ENCODE results near the gene COX5B.
"Not testable (repeated sequence)": the region's sequence is repeated elsewhere in the genome, so short reads cannot be mapped to it uniquely, and the experiment has no call there.

Gene COX5B

DNA sequence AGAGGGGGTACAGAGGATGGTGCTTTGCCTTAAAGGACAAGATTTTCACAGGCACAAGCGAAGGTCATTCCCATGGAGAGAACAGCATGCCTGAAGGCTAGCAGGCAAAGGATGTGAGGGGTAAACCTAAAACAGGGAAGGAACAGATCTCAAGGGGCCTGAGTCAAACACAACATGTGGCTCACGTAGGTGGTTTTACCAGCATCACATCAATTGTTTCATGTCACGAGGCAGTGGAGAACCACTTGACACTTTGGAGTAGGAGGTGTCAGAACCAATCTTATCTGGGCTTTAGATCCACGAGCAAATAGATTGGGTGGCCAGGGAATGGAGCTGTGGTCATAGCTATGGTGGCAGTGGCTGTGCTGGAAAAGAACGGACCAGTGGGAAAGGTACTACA lies 8.4 kb downstream of the COX5B start:
- DNase-seq (ENCODE audit: low read depth, low spot score): no peak

DNA sequence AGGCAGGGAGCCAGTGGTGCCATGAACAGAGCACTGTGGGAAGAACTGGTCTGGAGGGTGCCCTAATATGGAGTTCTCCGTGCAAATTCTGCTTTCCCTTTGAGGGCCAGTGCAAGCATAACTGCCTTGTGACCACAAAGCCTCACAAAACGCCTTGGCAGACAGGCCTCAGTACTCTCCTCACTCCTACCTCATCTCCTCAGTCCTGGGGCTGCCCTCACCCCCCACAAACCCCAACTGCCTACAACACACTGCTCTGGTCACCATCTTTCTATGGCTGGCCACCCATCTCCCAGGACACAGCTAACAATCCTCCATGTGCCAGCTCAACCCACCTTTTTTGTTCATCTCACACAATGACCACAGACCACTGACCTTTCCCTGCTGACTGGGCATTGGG lies 8.9 kb downstream of the COX5B start:
- no peak for DNase-seq (ENCODE audit: low read depth, low spot score)

DNA sequence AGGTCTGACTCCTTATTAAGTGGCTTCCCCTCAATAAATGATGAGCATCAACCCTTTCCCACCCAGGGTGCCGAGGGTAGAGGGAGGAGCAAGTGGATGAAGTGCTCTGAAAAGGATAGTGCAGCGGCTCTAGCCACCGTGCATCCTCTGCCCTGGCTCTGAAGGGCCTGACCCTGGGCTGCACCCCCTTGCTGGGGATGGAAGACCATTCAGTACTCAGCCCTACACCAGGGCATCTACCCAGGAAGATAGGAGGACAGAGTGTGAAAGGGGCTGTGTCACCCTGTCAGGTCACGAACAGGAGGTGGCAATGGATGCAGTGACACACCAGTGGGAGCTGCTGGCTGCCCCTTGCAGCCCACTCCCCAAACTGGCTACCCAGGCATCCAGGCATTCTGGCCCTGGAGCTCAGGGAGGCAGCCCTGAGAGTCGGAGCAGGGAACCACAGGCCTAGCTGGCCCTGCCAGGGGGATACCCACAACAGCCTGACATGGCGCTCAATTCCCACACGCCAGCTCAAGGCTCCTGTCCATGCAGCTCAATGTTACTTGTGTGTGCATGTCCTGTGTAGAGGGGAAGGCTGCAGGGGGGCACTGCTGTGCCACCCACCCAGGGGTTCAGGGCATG lies 10.4 kb downstream of the COX5B start:
- no peak for DNase-seq (ENCODE audit: low read depth, low spot score)

DNA sequence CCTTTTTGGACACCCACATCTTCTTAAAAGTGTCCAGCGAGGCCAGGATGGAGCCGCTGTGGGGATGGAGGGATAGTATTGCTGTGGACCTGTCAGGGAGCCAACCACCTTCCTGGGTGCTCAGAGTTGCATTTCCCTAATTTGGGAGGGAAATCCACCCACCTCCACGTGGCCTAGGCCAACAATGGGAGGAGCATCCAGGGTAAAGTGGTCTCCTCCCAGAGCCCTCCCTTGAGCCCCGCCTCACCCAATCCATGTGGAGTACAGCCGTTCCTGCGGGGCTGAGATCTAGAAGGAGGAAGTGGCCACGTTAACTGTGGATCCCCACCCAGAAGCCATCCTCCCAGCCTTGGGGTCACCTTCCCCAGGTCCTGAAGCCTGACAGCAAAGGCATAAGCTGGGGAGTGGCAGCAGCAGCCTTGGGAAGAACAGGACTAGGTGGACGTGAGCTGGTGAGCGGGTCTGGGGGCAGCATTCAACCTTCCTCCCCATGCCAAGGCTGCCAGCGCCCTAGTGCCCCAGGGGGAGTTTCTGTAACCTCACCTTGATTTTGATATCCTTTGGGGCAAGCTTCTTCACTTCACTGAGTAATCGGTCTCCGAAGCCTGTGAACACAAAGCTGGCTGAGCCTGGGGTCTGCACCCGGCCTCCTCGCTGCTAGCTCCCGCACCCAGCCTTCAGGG lies 11.2 kb downstream of the COX5B start:
- DNase-seq (ENCODE audit: low read depth, low spot score): no peak

DNA sequence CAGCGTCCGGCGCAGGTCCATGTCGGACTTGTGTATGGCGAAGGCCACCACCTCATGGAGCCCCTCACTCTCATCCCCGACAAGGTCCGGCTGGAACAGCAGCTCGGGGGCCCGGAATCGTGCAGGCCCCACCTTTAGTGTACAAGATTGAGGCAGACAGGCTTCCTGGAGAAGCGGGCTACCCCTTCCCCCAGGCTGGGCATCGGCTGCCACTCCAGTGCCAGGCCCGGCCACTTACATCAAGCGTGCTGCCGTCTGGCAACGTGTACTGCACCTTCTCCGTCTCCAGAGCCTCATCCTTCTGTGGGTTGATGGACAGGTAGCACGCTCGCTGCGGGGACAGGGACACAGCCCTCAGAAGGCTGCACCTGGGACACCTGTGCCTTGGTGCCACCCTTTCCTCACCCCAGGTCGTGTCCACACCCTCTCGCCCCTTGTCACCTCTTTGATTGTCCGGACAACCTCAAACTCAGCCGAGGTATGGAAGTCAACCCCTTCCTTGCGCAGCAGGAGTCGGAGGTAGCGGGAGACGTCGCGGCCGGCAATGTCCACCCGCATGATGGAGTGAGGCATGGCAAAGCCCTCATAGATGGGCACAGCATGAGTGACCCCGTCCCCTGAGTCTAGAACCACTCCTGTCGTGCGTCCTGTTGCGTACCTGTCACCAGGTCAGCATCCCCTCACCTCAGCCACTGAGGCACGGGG lies 12.3 kb downstream of the COX5B start:
- DNase-seq (ENCODE audit: low read depth, low spot score): no peak

DNA sequence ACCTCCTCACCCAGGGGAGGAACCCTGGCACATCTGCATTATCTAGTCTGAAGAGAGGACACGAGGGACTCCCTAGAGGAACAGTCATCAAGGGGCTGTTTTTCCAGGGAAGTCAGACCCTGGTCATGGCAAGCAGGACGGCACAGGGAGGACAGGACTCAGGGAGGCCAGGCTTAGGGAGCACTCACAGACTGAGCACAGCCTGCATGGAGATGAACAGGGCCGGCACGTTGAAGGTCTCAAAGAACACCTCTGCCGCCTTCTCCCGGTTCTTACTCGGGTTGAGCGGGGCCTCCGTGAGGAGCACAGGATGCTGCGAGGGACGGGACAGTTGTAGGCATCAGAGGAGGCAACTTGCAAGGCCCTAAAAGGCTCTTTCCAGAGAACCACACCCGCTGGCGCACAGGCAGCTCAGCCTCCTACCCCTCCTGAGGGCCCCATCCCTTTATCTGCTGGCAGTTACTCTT lies 12.9 kb downstream of the COX5B start:
- no peak for DNase-seq (ENCODE audit: low read depth, low spot score)

DNA sequence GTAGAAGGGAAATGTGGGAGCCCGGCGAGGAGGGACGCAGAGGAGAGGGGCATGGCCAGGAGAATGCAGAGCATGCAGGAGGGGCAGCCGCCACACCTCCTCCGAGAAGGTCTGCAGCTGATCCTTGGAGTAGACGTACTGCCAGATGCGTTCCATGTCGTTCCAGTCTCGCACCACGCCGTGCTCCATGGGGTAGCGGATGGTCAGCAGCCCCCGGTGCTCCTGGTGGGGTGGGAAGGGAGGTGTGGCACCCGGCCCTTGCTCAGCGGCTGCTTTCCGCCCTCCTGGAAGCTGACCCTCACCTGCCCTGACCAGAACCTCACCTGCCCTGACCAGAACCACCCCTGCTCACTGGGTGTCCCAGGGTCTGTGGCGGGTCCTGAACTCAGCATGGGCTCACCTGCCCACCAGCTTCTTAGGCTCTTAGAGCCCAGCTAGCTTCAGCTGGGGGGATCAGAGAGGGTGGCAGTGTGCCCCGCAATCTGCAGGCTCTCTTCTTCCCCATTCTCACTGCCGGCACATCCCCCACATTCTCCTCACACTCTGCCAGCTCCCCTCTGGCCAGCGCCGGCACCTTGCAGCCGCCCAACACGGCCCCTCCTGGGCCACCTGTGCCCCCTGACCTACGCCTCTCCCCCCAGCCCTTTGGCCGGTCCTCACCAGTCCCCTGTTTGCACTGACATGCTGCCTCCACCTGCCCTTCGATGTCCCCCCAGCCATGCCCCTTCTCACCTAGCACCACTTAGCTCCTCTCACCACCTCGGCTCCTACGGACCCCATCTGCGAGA lies 13.6 kb downstream of the COX5B start:
- DNase-seq (ENCODE audit: low read depth, low spot score): no peak

DNA sequence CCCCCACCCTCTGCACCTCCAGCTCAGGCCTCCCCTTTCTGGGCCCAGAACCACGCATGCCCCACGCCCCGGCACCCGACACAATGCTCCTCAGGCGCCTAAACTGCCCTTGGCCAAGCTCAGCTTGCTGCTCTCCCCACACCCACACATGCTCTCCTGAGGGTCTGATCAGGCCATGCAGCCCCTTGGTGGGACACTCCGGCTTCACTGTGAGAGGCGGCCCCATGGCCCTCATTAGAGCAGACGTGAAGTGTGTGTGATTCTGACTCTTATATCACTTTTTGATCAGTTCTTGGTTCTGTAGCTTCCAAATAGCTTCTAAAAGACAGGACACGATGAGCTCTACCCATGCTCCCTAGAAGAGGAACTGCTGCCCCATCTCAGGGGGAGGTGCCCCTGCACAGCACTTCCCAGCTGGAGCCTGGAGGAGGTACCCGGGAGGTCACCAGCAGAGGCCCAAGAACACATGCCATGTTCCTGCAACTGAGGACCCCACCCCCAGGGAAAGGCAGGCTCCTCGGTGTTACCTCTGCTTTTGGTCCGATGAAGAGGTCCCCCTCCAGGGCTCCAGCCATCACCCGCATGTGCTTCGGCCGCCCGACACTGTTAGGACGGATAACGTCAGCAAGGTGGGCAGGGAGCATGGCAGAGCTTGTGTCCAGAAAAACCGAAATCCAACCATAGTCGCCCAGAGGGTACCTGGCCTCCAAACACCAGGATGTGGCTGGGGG lies 14.3 kb downstream of the COX5B start:
- no peak for DNase-seq (ENCODE audit: low read depth, low spot score)

DNA sequence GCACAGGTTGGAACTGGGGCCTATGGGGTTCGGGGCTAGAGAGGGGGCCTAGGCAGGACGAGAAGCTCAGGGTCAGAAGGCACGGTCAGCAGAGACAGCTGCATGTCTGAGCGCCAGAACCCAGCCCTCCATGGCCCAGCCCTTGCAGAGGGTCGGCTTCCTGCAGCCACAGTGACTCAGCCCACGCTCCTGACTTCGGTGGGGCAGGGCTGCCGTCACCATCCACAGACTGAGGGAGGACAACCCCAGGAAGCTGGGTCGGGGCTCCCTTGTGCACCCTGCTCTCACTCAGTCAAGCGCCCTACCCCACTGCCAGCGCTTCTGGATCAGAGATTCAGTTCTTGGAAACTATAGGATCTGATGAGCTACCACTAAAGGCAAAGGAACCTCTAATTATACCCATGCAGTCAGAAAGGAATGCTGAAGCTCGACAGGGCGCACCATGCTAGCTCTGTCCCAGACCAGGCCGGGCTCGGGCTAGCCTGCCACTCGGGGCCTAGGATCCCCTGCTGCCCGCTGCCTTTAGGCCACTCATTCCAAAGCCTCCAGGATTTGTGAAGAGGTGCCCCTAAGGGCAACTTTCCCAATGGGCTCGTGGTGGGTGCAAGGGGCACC lies 15.0 kb downstream of the COX5B start:
- no peak for DNase-seq (ENCODE audit: low read depth, low spot score)

DNA sequence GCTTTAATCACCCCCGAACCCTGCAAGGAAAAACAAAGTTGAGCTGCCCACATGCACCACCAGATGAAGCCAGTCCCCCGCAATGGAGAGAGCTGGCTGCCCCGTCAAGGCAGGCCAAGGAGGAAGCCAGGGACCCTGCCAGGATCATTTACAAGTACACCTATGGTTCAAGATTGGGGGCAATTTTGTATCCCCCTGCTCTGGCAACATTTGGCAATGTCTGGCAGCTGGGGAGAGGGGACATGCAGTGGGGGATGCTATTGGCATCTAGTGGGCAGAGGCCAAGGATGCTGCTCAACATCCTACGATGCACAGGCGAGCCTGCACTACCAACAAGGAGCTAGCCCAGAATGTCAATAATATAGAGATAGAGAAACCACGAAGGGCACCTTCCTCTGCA lies 16.1 kb downstream of the COX5B start:
- no peak for DNase-seq (ENCODE audit: low read depth, low spot score)

DNA sequence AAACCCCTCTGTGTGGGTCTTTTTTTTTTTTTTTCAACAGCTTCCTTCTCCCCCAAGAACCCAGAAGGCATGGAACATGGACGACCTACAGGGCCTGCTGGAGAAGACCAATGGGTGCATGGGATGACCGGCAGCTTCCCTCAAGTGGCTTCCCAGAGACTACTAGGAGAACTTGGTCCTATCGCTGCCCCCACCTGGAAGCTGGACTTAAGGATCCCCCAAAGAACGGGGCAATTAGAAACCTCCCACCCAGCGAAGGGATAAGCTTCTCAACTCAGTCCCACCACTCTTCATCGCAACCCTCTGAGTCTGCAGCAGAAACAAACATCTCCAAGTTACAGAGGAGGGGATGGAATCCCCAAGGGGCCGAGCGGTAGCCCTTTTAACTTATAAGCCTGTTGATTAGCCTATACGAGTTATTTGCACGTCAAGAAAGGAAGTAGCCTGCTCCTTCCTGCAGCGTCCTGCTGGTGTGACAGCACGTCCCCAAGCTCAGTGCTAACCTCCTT lies 16.6 kb downstream of the COX5B start:
- DNase-seq (ENCODE audit: low read depth, low spot score): no peak

DNA sequence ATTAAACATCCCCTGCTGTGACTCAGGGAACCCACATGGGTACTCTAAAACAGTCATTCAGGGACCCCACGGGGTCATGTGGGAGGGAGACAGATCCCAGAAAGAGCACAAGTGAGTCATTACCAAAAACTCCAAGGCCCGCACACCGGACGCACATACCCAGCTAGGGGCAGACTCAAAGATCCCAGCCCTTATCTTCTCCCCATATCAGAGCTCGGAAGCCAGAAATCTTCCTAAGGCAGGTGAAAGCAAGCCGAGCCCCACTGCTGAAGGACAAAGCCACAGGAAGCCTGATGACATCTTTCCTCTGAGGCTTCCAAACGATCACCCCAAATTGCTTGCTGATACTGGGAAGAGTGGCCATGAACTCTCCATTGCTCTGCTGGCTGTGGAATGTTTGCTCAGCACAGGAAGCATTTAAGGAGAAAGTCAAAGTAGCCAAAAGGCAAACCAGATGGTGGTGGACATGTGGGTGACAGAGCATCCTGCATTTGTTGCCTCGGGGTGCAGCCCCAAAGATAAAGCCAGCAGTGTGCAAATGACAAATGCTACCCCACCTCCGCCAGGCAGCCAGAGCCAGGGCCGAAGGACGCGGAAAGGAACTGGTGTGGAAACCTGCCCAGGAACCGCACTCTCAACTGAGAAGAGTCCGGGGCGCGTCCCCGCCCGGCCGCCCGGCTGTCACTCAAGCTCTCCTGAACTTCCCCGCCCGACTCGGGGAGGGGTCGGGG lies 17.2 kb downstream of the COX5B start:
- DNase-seq (ENCODE audit: low read depth, low spot score): peak; percentile 58

DNA sequence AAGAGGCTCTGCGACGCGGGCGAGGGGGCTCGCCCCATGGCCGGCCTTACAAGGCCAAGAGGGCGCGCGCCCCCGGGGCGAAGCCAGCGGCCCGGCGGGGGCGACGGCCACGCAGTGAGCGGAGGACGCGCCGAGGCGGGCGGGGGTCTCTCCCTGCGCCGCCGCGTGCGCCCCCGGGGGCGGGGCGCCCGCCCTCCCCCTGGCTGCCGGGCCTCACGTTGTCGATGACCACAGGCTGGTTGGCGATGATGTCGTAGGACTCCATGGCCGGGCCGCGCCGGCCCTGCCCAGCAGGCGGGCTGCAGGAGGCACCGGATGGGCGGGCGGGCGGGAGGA lies 17.7 kb downstream of the COX5B start:
- DNase-seq (ENCODE audit: low read depth, low spot score): no peak

DNA sequence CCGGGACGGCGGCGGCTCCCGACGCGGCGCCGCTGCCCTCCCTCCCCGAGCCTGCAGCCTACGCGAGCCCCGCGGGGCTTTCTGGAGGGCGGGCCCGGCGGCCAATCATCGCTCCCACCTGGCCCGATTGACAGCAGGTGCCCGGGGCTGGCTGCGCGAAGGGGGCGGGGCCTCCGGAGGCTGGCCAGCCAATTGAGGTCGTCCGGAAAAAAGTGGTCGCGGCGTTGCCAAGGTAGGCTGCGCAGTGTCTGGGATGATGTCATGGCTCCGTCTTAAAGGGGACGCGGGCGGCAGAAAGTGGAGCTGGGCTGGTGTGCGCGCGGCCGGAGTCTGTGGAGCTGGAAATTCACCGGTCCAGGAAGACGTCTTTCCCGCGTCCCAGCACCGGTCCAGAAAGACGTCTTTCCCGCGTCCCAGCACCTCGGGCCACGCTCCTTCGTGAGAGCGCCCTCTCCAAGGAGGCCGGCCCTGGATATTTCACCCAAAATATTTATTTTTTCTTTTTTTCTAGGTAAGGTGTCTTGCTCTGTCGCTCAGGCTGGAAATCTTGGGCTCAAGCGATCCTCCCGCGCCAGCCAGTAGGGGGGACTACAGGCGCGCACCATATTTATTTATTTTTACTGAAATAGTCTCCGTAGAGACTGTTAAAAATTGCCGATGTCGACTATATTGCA lies 18.2 kb downstream of the COX5B start, which contains the start of gene ACTR1B:
Gene ACTR1B (minus strand): TSS at position 83 of the 674 bp plus-strand sequence. CDS start 154 bp downstream, outside the sequence.
- peak; percentile 93 for DNase-seq (ENCODE audit: low read depth, low spot score)

DNA sequence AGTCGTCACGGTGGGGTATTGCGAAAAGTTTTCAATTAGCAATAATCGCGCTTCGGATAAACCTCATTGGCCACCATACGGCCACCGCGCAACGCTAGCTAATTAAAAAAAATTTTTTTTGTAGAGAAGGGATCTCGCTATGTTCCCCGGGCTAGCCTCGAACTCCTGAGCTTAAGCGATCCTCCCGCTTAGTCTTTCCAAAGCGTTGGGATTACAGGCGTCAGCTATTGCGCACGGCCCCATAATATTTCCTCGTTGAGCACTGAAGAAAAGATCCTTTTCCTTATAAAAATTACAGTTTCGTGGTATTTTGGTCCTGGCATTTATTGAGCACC lies 18.7 kb downstream of the COX5B start:
- no peak for DNase-seq (ENCODE audit: low read depth, low spot score)

DNA sequence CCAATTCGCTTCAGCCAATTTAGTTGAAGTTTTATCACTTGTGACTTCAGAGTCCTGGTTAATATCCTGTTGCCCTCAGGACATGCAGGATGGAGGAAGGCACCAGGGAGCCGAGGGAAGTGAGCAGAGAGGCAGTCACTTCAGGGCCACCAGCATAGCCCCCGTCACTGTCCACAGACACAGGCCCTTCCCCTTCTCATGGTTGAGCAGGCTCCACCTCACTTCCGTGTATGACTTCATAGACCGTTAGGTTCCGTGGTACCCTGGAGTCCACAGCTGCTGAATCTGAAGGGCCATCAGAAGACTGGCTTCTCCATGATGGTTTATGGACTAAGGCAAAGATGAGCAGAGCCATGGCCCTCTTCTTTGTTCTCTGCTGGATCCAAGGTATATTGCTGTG lies 23.6 kb downstream of the COX5B start, which contains the start of gene C2orf92:
Gene C2orf92 (plus strand): TSS at position 266 of the 400 bp plus-strand sequence. CDS start 76 bp downstream, at position 342.
- DNase-seq (ENCODE audit: low read depth, low spot score): no peak

DNA sequence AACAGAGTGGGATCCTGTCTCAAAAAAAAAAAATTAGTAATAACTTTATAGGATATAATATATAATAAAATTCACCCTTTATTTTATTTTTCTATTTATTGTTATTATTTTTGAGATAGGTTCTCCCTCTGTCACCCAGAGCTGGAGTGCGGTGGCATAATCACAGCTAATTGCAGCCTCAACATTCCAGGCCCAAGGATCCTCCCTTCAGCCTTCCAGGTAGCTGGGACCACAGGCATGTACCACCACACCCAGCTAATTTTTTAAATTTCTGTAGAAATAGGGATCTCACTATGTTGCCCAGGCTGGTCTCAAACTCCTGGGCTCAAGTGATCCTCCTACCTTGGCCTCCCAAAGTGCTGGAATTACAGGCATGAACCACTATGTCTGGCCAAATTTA lies 24.6 kb downstream of the COX5B start:
- no peak for DNase-seq (ENCODE audit: low read depth, low spot score)

DNA sequence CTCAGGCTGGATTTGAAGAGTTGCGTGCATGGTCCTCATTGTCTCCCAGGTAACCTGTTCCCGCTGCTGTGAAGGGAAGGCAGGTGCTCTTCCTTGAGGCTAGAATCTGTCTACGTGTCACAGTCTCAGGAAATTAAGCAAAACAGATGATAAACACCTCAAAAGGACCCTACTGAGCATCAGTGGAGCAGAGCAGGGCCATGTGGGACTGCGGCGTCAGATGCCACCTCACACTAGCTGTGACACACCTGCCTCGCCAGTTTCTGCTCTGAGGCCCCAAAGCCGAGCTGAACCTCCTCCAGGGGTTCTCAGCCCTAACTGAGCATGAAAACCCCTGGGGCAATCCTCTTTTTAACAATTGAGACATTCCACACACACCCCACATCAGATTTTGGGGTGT lies 25.7 kb downstream of the COX5B start:
- no peak for DNase-seq (ENCODE audit: low read depth, low spot score)

DNA sequence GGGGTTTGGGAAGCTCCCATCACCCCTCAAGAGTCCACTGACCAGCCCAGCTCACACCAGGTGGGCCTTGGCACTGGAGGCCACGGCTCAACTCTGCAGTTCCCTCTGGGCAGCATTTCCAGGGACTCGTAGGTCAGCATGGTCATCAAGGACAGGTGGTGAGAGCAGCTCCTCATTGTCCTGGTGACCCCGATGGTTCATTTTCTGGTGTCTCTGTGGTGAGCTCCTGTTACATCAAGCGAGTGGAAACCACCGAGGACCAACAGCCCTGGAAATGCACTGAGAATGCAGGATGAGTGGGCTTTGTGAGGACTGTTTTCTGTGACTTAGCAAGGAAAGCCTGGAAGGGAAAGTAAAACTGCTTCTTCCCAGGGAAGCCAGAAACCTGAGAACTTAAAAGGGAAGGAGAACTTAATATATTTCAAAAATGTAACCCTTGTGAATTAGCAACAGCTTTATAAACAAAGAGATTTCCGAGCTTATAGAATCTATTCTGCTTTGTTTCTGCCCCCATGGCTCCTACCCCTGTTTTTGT lies 26.8 kb downstream of the COX5B start:
- not testable (repeated sequence) for DNase-seq (ENCODE audit: low read depth, low spot score)
